ENCODE results near the gene KCNQ5.

KCNQ5 gene

DNA sequence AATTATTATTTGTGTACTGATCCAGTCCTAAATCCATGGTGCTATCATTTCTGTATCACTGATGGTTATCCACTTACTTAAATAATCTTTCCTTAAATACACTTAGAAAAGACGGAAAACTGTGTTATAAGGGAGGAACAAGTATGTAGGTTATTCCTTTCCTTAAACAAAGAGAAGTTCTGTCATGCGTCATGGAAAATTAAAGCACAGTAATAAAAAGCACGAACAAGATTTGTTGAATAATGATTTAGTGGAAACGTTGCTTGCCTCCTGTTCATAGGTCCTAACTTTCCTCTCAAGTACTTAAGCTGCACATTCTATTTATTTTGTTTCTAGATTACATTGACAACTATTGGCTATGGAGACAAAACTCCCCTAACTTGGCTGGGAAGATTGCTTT lies 483.1 kb downstream of the KCNQ5 start:
- no peak for DNase-seq (ENCODE audit: low read depth)
- no peak overlapping the region for H3K4me3 ChIP-seq (ENCODE audit: low read depth, low read length)
- TF ChIP-seq, protein P1, sequence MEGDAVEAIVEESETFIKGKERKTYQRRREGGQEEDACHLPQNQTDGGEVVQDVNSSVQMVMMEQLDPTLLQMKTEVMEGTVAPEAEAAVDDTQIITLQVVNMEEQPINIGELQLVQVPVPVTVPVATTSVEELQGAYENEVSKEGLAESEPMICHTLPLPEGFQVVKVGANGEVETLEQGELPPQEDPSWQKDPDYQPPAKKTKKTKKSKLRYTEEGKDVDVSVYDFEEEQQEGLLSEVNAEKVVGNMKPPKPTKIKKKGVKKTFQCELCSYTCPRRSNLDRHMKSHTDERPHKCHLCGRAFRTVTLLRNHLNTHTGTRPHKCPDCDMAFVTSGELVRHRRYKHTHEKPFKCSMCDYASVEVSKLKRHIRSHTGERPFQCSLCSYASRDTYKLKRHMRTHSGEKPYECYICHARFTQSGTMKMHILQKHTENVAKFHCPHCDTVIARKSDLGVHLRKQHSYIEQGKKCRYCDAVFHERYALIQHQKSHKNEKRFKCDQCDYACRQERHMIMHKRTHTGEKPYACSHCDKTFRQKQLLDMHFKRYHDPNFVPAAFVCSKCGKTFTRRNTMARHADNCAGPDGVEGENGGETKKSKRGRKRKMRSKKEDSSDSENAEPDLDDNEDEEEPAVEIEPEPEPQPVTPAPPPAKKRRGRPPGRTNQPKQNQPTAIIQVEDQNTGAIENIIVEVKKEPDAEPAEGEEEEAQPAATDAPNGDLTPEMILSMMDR (IDR thresholded peaks at IDR 0.05; ENCODE audit: control insufficient read depth, extremely low read depth, insufficient read depth): no peak

DNA sequence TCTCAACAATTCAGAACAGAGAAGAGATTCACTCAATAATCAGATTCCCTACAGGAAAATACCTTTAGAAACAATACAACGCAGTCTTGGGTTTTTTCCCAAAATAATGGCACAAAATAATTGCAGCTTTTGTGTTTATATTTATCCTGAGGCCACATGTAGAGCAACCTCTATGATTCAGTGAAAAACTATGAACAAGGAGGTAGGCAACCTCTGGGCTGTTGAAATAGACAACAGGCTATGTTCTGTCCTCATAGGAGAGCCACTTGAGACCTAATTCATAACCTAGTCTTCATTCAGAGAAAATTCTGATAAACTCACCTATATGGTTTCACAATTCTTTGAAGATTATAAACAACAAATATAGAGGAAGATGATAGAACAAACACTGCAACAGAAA lies 485.2 kb downstream of the KCNQ5 start:
- DNase-seq (ENCODE audit: low read depth): no peak
- no peak overlapping the region for H3K4me3 ChIP-seq (ENCODE audit: low read depth, low read length)
- TF ChIP-seq, protein P1 (IDR thresholded peaks at IDR 0.05; ENCODE audit: control insufficient read depth, extremely low read depth, insufficient read depth): no peak

- no peak overlapping the region for H3K4me3 ChIP-seq (ENCODE audit: low read depth, low read length)
- DNase-seq (ENCODE audit: low read depth): no peak
- TF ChIP-seq, protein P1 (IDR thresholded peaks at IDR 0.05; ENCODE audit: control insufficient read depth, extremely low read depth, insufficient read depth): no peak
Measured at GRCh38 chr6:73108949-73109348, 487.1 kb downstream of the KCNQ5 start.

DNA sequence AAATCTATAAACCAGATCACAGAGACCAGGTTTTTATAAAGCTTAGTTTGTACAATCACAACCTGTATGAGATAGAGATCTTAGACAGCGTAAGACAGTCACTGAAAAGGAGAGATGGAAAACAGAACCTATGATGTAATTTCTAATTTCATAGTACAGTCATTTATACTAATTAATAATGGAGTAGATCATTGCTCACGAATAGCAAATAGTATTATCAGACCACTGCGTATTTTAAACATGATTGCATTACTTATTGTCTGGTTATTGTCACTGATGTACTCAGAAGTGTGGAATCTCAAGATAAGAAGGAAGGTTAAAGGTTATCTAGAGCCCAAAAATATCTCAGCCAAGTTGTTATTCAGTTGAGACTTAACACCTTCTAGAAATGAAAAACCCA lies 487.8 kb downstream of the KCNQ5 start:
- no peak overlapping the region for H3K4me3 ChIP-seq (ENCODE audit: low read depth, low read length)
- DNase-seq (ENCODE audit: low read depth): no peak
- TF ChIP-seq, protein P1 (IDR thresholded peaks at IDR 0.05; ENCODE audit: control insufficient read depth, extremely low read depth, insufficient read depth): no peak

- TF ChIP-seq, protein P1 (IDR thresholded peaks at IDR 0.05; ENCODE audit: control insufficient read depth, extremely low read depth, insufficient read depth): no peak
- H3K4me3 ChIP-seq (ENCODE audit: low read depth, low read length): no peak overlapping the region
- no peak for DNase-seq (ENCODE audit: low read depth)
Measured at GRCh38 chr6:73116330-73116729, 494.5 kb downstream of the KCNQ5 start.

DNA sequence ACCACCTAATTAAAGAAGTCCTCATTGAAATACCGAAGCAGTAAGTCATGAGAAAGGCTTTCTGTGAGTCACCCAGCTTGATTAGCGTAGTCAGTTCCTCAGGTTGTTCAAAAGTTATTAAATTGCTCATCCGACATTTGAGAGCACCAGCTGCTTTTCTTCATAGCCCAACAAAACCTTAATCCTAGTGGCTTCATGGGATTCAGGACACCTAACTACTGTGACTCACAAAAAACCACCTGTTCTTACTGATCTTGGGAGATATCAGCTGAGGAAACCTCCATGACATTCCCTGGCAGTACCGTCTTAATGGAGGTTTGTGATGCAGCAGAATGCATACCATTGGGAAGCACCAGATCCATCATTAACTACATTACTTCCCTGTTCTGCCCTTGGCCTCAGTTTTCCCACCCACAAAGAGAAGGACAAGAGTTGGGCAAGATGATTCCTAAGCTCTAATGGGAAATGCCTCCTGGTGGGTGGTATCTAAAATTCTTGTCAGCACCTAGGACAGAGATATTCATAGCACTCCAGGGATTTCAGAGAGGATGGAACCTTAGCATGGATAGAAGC lies 499.6 kb downstream of the KCNQ5 start:
- DNase-seq (ENCODE audit: low read depth): no peak
- TF ChIP-seq, protein P1 (IDR thresholded peaks at IDR 0.05; ENCODE audit: control insufficient read depth, extremely low read depth, insufficient read depth): no peak
- H3K4me3 ChIP-seq (ENCODE audit: low read depth, low read length): no peak overlapping the region

GRCh38 chr6:73123632-73124329 lies 501.9 kb downstream of the KCNQ5 start:
- TF ChIP-seq, protein P1 (IDR thresholded peaks at IDR 0.05; ENCODE audit: control insufficient read depth, extremely low read depth, insufficient read depth): no peak

More at GRCh38 chr6:73123632-73124329, 501.9 kb downstream of the KCNQ5 start:
- H3K4me3 ChIP-seq (ENCODE audit: low read depth, low read length): no peak overlapping the region
- no peak for DNase-seq (ENCODE audit: low read depth)
